Testis (tissue), 3 donors: ENCODE measurements around the gene OR1Q1. TPM values are rescaled to one million over a fixed set of nuclear protein-coding genes. Genes with fewer than 3 reads are reported as not detected.

Source experiments
- DNase-seq: peaks from one replicate; pipeline ENCODE4 v3.0.0-alpha.2; 2019
- H3K27ac ChIP-seq, 2 donors: fragments of 200-600 bp; sonication (generic); one replicate each; pipeline ENCODE4 v1.5.1; 2019
- H3K27me3 ChIP-seq: fragments of 200-600 bp; sonication (generic); one replicate; pipeline ENCODE4 v1.5.1; 2019
- H3K36me3 ChIP-seq: fragments of 200-600 bp; sonication (generic); one replicate; pipeline ENCODE4 v1.5.1; 2017; ENCODE audit warnings: low read depth; ENCODE audit errors: missing control alignments
- H3K4me1 ChIP-seq: fragments of 200-600 bp; sonication (generic); one replicate; pipeline ENCODE4 v1.5.1; 2019
- H3K4me3 ChIP-seq, 2 donors: fragments of 200-600 bp; sonication (generic); one replicate each; pipeline ENCODE4 v1.5.1; 2017 to 2019
- H3K9me3 ChIP-seq: fragments of 200-600 bp; sonication (generic); one replicate; pipeline ENCODE4 v1.5.1; 2017
- CTCF ChIP-seq, 3 experiments: fragments of 450-650 bp in 2 of 3; fragments of 200-600 bp in 1 of 3; sonication (generic) in 1 of 3; IDR thresholded peaks; one replicate each; pipeline ENCODE4 v1.5.1; 2016 to 2019; ENCODE audit warnings: antibody characterized with exemption in 3 of 3, mild to moderate bottlenecking in 2 of 3, moderate library complexity in 1 of 3
- POLR2A ChIP-seq: fragments of 450-650 bp; IDR thresholded peaks from one replicate; pipeline ENCODE4 v1.6.1; 2017; ENCODE audit warnings: antibody characterized with exemption, mild to moderate bottlenecking, moderate library complexity
- WGBS, 2 donors: methylation state at CpG; one replicate each; pipeline ENCODE4 v1.1.5; 2018; 5-methylcytosine and 5-hydroxymethylcytosine counted together
- intact Hi-C: fragments of 100-400 bp; cut with DNase I; formaldehyde crosslinking; loops from one replicate; pipeline ENCODE4 v1.15.1; 2023; ENCODE audit warnings: low total_unique reads
- polyA plus RNA-seq: library from polyadenylated mRNA; stranded (reverse); fragments of 350-450 nt; fragmentation: Illumina TruSeq; extraction: RNeasy Lipid Tissue Mini Kit (QIAGEN cat#74804); gene quantifications from one replicate; pipeline ENCODE4 v1.2.3, GENCODE V29; 2014; ENCODE audit warnings: low read depth, low replicate concordance; ENCODE audit not compliant: insufficient read depth
- total RNA-seq, 2 donors: library from RNA; depleted of rRNA; stranded (reverse); fragments of >200 nt; gene quantifications; one replicate each; pipeline ENCODE4 v1.2.3, GENCODE V29; 2016

The OR1Q1 gene
- total and polyA plus RNA-seq, 3 donors from 2014 or later, result not detected

DNA sequence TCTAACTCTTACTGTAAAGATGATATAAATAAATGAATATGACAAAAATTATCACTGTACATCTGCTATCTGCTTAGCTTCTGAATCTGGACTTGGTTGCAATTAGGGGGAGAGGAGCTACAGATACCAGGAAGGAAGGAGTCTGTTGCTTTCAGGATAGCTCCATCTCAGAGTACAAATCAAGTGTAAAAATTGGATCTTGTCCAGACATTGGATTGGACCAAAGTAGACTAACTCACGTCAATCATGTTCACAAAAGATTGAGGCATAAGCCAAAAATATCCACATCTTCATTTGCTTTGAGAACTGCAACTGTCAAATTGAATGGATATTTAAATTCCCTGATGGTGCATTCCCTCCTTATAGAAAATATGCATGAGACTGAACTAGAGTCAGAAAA, 8.8 kb upstream of the OR1Q1 start:
- Histone ChIP-seq H3K27ac (no peak overlapping the region), H3K4me1 (no peaks in the 10 kb centered on the region), H3K36me3 (no peaks in the 10 kb centered on the region), H3K27me3 (no peaks in the 10 kb centered on the region), H3K9me3 (no peaks in the 10 kb centered on the region), H3K4me3 (no peak overlapping the region)
- TF ChIP-seq CTCF (IDR thresholded peaks at IDR 0.05) (no peak), POLR2A (no peak)
- intact Hi-C loops, result no loop called here
- no peak for DNase-seq
- 50 to 63% methylated on average over 1 of the region's 1 CpG for WGBS, 2 donors

GRCh38 chr9:122606587-122606986, 8.0 kb upstream of the OR1Q1 start:
- intact Hi-C loops, result no loop called here
- WGBS, 2 donors, result 30 to 100% methylated on average over 1 of the region's 1 CpG
- H3K4me3 ChIP-seq, result no peak overlapping the region

GRCh38 chr9:122609804-122610203, 4.7 kb upstream of the OR1Q1 start:
- no peaks in the 10 kb centered on the region for H3K27me3 ChIP-seq
- 85 to 90% methylated on average over 4 of the region's 4 CpGs for WGBS, 2 donors
- no peaks in the 10 kb centered on the region for H3K9me3 ChIP-seq
- no peak for DNase-seq
- TF ChIP-seq CTCF (IDR thresholded peaks at IDR 0.05) (no peak), POLR2A (no peak)
- intact Hi-C loops, result no loop called here
- H3K36me3 ChIP-seq, result no peaks in the 10 kb centered on the region
- no peak overlapping the region for H3K4me3 ChIP-seq
- no peaks in the 10 kb centered on the region for H3K4me1 ChIP-seq
- H3K27ac ChIP-seq, result no peak overlapping the region

More at GRCh38 chr9:122606587-122606986, 8.0 kb upstream of the OR1Q1 start:
- TF ChIP-seq CTCF (IDR thresholded peaks at IDR 0.05), result no peak
- no peak for TF ChIP-seq POLR2A
- H3K4me1 ChIP-seq, result no peaks in the 10 kb centered on the region
- DNase-seq, result no peak
- H3K9me3 ChIP-seq, result no peaks in the 10 kb centered on the region
- no peaks in the 10 kb centered on the region for H3K27me3 ChIP-seq
- no peak overlapping the region for H3K27ac ChIP-seq
- H3K36me3 ChIP-seq, result no peaks in the 10 kb centered on the region

- H3K27me3 ChIP-seq, result no peaks in the 10 kb centered on the region
- intact Hi-C loops, result no loop called here
- 71 to 85% methylated on average over 7 of the region's 7 CpGs for WGBS, 2 donors
- no peaks in the 10 kb centered on the region for H3K4me1 ChIP-seq
- H3K27ac ChIP-seq, result no peak overlapping the region
- TF ChIP-seq POLR2A (no peak), CTCF (IDR thresholded peaks at IDR 0.05) (no peak)
- DNase-seq, result no peak
- H3K9me3 ChIP-seq, result no peaks in the 10 kb centered on the region
- H3K36me3 ChIP-seq, result no peaks in the 10 kb centered on the region
- H3K4me3 ChIP-seq, result no peak overlapping the region
Measured at GRCh38 chr9:122619996-122620395, 5.5 kb downstream of the OR1Q1 start.

- DNase-seq, result no peak
- intact Hi-C loops, result no loop called here
- Histone ChIP-seq H3K4me1 (no peaks in the 10 kb centered on the region), H3K9me3 (no peaks in the 10 kb centered on the region), H3K27ac (no peak overlapping the region), H3K36me3 (no peaks in the 10 kb centered on the region), H3K27me3 (no peaks in the 10 kb centered on the region), H3K4me3 (no peak overlapping the region)
- TF ChIP-seq CTCF (IDR thresholded peaks at IDR 0.05) (no peak), POLR2A (no peak)
- WGBS, 2 donors, result 41 to 46% methylated on average over 2 of the region's 2 CpGs
Measured at GRCh38 chr9:122642226-122642625, 27.7 kb downstream of the OR1Q1 start.
